ENCODE data around the gene SPATA24. TPM values are rescaled to one million over a fixed set of nuclear protein-coding genes. Genes with fewer than 3 reads are reported as not detected.

The SPATA24 gene
- total and polyA plus RNA-seq, 4 donors = 1.8 to 2.7 (median 2.5) TPM

DNA sequence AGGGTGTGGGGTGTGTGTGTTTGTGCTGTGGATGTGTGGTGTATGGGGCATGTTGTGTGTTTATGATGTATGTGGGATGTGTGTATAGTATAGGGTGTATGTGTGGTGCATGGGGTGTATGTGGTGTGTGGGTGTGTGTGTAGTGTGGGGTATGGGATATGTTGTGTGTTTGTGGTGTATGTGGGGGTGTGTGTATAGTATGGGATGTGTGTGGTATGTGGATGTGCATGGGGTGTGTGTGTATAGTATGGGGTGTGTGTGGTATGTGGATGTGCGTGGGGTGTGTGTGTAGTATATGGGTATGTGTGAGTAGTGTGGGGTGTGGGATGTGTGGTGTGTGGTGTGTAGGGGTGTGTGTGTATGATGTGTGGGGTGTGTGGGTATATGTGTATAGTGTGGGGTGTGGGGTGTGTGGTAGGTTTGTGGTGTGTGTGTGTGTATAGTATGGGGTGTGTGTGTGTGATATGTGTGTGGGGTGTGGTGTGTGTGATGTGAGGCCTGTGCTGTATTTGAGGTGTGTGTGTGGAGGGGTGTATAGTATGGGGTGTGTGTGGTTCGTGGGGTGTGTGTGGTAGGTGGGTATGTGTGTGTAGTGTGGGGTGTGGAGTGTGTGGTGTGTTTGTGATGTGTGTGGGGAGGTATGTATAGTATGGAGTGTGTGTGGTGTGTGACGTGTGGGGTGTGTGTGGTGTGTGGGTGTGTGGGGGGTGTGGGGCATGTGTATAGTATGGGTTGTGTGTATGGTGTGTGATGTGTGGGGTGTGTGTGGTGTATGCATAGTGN is 48.2 kb upstream of the SPATA24 start:
- Histone ChIP-seq H3K36me3 (ENCODE audit: control insufficient read depth in 4 of 4, insufficient read depth in 3 of 4, low read depth in 1 of 4, low read length in 3 of 4) (no peaks in the 10 kb centered on the region), H3K27ac (ENCODE audit: low read depth in 1 of 2, low read length in 2 of 2) (no peak overlapping the region)
- no peak for DNase-seq (ENCODE audit: low spot score)

More for the DNA sequence above, 48.2 kb upstream of the SPATA24 start:
- Histone ChIP-seq H3K4me1 (ENCODE audit: control insufficient read depth in 4 of 4, insufficient read depth in 4 of 4, low read length in 3 of 4) (no peaks in the 10 kb centered on the region), H3K4me3 (ENCODE audit: low read depth in 1 of 3, low read length in 3 of 3) (no peak overlapping the region), H3K9ac (ENCODE audit: low read depth in 1 of 2, low read length in 2 of 2) (no peak overlapping the region), H3K9me3 (ENCODE audit: control insufficient read depth in 4 of 4, low read length in 3 of 4) (no peaks in the 10 kb centered on the region), H3K27me3 (ENCODE audit: control insufficient read depth in 4 of 4, insufficient read depth in 4 of 4, low read length in 3 of 4) (no peaks in the 10 kb centered on the region)
- TF ChIP-seq, protein P1, sequence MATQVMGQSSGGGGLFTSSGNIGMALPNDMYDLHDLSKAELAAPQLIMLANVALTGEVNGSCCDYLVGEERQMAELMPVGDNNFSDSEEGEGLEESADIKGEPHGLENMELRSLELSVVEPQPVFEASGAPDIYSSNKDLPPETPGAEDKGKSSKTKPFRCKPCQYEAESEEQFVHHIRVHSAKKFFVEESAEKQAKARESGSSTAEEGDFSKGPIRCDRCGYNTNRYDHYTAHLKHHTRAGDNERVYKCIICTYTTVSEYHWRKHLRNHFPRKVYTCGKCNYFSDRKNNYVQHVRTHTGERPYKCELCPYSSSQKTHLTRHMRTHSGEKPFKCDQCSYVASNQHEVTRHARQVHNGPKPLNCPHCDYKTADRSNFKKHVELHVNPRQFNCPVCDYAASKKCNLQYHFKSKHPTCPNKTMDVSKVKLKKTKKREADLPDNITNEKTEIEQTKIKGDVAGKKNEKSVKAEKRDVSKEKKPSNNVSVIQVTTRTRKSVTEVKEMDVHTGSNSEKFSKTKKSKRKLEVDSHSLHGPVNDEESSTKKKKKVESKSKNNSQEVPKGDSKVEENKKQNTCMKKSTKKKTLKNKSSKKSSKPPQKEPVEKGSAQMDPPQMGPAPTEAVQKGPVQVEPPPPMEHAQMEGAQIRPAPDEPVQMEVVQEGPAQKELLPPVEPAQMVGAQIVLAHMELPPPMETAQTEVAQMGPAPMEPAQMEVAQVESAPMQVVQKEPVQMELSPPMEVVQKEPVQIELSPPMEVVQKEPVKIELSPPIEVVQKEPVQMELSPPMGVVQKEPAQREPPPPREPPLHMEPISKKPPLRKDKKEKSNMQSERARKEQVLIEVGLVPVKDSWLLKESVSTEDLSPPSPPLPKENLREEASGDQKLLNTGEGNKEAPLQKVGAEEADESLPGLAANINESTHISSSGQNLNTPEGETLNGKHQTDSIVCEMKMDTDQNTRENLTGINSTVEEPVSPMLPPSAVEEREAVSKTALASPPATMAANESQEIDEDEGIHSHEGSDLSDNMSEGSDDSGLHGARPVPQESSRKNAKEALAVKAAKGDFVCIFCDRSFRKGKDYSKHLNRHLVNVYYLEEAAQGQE (IDR thresholded peaks at IDR 0.05) = no peak
- TF ChIP-seq FOXA1 (IDR thresholded peaks at IDR 0.05) (no peak), JUND (IDR thresholded peaks at IDR 0.05) (no peak), FOXA2 (IDR thresholded peaks at IDR 0.05) (no peak), SP1 (IDR thresholded peaks at IDR 0.05) (no peak), HNF4A (conservative IDR thresholded peaks at IDR 0.05) (no peak), HNF4G (IDR thresholded peaks at IDR 0.05) (no peak), RXRA (IDR thresholded peaks at IDR 0.05) (no peak), RAD21 (IDR thresholded peaks at IDR 0.05) (no peak)
- TF ChIP-seq, protein P2, sequence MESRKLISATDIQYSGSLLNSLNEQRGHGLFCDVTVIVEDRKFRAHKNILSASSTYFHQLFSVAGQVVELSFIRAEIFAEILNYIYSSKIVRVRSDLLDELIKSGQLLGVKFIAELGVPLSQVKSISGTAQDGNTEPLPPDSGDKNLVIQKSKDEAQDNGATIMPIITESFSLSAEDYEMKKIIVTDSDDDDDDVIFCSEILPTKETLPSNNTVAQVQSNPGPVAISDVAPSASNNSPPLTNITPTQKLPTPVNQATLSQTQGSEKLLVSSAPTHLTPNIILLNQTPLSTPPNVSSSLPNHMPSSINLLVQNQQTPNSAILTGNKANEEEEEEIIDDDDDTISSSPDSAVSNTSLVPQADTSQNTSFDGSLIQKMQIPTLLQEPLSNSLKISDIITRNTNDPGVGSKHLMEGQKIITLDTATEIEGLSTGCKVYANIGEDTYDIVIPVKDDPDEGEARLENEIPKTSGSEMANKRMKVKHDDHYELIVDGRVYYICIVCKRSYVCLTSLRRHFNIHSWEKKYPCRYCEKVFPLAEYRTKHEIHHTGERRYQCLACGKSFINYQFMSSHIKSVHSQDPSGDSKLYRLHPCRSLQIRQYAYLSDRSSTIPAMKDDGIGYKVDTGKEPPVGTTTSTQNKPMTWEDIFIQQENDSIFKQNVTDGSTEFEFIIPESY (IDR thresholded peaks at IDR 0.05) = no peak
- TF ChIP-seq, protein P3, sequence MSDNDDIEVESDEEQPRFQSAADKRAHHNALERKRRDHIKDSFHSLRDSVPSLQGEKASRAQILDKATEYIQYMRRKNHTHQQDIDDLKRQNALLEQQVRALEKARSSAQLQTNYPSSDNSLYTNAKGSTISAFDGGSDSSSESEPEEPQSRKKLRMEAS (IDR thresholded peaks at IDR 0.05) = no peak
- TF ChIP-seq, protein P4, sequence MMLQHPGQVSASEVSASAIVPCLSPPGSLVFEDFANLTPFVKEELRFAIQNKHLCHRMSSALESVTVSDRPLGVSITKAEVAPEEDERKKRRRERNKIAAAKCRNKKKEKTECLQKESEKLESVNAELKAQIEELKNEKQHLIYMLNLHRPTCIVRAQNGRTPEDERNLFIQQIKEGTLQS (IDR thresholded peaks at IDR 0.05) = no peak
- TF ChIP-seq, protein P5, sequence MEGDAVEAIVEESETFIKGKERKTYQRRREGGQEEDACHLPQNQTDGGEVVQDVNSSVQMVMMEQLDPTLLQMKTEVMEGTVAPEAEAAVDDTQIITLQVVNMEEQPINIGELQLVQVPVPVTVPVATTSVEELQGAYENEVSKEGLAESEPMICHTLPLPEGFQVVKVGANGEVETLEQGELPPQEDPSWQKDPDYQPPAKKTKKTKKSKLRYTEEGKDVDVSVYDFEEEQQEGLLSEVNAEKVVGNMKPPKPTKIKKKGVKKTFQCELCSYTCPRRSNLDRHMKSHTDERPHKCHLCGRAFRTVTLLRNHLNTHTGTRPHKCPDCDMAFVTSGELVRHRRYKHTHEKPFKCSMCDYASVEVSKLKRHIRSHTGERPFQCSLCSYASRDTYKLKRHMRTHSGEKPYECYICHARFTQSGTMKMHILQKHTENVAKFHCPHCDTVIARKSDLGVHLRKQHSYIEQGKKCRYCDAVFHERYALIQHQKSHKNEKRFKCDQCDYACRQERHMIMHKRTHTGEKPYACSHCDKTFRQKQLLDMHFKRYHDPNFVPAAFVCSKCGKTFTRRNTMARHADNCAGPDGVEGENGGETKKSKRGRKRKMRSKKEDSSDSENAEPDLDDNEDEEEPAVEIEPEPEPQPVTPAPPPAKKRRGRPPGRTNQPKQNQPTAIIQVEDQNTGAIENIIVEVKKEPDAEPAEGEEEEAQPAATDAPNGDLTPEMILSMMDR (IDR thresholded peaks at IDR 0.05; ENCODE audit: low read depth, low read length, missing input control) = no peak
- 82% methylated on average over 3 of the region's 3 CpGs for WGBS
